ENCODE measurements around the gene PARD3. TPM values are rescaled to one million over a fixed set of nuclear protein-coding genes. Genes with fewer than 3 reads are reported as not detected.
"Not testable (repeated sequence)": the region's sequence is repeated elsewhere in the genome, so short reads cannot be mapped to it uniquely, and the experiment has no call there.

The PARD3 gene
- total RNA-seq, 6 donors from 2014 or later: 30.6 to 108 (median 50.6) TPM

DNA sequence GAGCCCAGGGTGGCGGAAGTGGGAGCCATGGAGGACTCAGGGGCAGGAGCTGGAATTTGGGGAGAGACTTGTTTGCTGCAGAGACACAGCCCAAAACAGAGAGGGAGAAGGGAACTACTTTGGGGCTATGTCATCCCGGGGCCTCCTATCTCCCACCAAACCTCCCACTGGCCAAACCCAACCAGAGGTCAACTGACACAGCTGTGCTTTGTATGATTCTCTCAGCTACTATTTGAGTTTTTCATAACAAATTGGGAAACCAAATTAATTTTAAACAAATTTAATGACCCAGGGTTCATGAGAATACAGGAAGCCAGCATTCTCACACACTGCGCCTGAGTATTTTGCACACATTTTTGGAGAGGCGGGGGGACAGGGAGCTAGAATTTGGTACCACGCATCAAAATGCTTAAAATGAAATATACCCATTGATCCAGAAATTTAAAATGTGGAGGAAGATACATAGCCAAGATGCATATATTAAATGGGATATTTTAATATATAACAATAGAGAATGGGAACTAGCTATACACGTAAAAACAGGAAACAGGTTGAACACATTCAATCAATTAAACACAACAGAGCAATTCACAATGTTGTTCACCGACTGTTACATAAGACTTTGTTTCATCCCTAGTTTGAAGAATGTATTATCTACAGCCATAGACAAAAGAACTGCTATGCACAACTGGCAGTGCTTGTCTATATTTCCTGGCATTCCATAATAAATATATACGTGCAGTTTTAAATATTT, 105.3 kb downstream of the PARD3 start:
- no peak for DNase-seq
- no peaks in the 10 kb centered on the region for H3K36me3 ChIP-seq
- TF ChIP-seq POLR2AphosphoS5 (IDR thresholded peaks at IDR 0.05): no peak
- TF ChIP-seq, protein P1, sequence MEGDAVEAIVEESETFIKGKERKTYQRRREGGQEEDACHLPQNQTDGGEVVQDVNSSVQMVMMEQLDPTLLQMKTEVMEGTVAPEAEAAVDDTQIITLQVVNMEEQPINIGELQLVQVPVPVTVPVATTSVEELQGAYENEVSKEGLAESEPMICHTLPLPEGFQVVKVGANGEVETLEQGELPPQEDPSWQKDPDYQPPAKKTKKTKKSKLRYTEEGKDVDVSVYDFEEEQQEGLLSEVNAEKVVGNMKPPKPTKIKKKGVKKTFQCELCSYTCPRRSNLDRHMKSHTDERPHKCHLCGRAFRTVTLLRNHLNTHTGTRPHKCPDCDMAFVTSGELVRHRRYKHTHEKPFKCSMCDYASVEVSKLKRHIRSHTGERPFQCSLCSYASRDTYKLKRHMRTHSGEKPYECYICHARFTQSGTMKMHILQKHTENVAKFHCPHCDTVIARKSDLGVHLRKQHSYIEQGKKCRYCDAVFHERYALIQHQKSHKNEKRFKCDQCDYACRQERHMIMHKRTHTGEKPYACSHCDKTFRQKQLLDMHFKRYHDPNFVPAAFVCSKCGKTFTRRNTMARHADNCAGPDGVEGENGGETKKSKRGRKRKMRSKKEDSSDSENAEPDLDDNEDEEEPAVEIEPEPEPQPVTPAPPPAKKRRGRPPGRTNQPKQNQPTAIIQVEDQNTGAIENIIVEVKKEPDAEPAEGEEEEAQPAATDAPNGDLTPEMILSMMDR (IDR thresholded peaks at IDR 0.05): no peak
- no peak for TF ChIP-seq POLR2A (IDR thresholded peaks at IDR 0.05)
- H3K27me3 ChIP-seq: no peaks in the 10 kb centered on the region
- no peaks in the 10 kb centered on the region for H3K9me3 ChIP-seq
- H3K27ac ChIP-seq: peak overlapping the region in 2 of 4 donors; percentile 51 to 64
- no peak overlapping the region for H3K4me3 ChIP-seq
- no peak for ATAC-seq (ENCODE audit: low FRiP score in 2 of 2)
- 65 to 67% methylated on average over 8 of the region's 8 CpGs for WGBS, 2 donors
- H3K4me1 ChIP-seq: peaks cover 45 to 73% (median 53%) of the 10 kb centered on the region in 4 donors

DNA sequence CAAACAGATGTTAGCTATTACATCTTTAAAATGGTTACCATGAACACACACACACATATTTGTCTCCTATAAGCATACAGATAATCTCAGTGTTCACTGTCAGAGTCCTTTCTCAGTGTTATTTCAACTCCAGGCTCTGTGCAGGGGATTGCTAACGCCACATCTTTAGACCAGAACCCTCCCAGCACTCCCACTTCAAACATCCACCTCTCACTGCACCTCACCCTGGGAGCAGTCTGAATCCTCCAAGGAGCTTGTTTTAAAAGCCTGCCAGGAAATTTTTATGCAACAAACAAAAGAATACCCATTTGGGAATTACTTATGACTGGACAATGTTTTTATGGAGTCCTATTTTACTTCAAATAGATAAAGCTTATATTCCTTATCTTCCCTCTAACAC, 107.4 kb downstream of the PARD3 start:
- Histone ChIP-seq H3K36me3 (no peaks in the 10 kb centered on the region), H3K4me1 (peaks cover 49 to 66% (median 51%) of the 10 kb centered on the region in 4 donors), H3K4me3 (no peak overlapping the region), H3K9me3 (no peaks in the 10 kb centered on the region), H3K27me3 (no peaks in the 10 kb centered on the region), H3K27ac (peak overlapping the region in 3 of 4 donors; percentile 14 to 58 (median 47))
- ATAC-seq (ENCODE audit: low FRiP score in 2 of 2) (no peak), DNase-seq (no peak)
- 42 to 65% methylated on average over 1 of the region's 1 CpG for WGBS, 2 donors
- TF ChIP-seq, protein P1 (IDR thresholded peaks at IDR 0.05): no peak
- TF ChIP-seq POLR2AphosphoS5 (IDR thresholded peaks at IDR 0.05): no peak
- no peak for TF ChIP-seq POLR2A (IDR thresholded peaks at IDR 0.05)
- no peak for TF ChIP-seq EP300 (IDR thresholded peaks at IDR 0.05)

DNA sequence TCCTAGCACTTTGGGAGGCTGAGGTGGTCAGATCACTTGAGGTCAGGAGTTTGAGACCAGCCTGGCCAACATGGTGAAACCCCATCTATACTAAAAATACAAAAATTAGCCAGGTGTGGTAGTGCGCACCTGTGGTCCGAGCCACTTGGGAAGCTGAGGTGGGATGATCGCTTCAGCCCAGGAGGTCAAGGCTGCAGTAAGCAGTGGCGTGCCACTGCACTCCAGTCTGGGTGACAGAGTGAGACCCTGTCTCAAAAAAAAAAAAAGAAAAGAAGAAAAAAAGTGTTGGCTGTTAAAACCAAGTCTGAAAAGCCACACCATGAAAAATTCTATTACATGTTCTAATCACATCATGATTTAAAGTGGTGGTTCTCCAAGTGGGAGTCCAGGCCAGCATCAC, 108.1 kb downstream of the PARD3 start:
- not testable (repeated sequence) for H3K9me3 ChIP-seq; ATAC-seq (ENCODE audit: low FRiP score in 2 of 2); H3K36me3 ChIP-seq; H3K4me3 ChIP-seq; H3K27me3 ChIP-seq; DNase-seq
- WGBS, 2 donors: 95 to 96% methylated on average over 4 of the region's 4 CpGs
- Histone ChIP-seq H3K27ac (peak overlapping the region in 2 of 4 donors; percentile 10 to 64), H3K4me1 (peaks cover 49 to 64% (median 52%) of the 10 kb centered on the region in 4 donors)

- Histone ChIP-seq H3K4me1 (peaks cover 42 to 56% (median 46%) of the 10 kb centered on the region in 4 donors), H3K27ac (peak overlapping the region; percentile 5 to 64 (median 16)), H3K4me3 (no peak overlapping the region), H3K9me3 (no peaks in the 10 kb centered on the region), H3K27me3 (no peaks in the 10 kb centered on the region), H3K36me3 (no peaks in the 10 kb centered on the region)
- TF ChIP-seq EP300 (IDR thresholded peaks at IDR 0.05) (no peak), POLR2A (IDR thresholded peaks at IDR 0.05) (no peak), POLR2AphosphoS5 (IDR thresholded peaks at IDR 0.05) (no peak)
- TF ChIP-seq, protein P1 (IDR thresholded peaks at IDR 0.05): no peak
- no peak for DNase-seq
- 48 to 72% methylated on average over 3 of the region's 3 CpGs for WGBS, 2 donors
- ATAC-seq (ENCODE audit: low FRiP score in 2 of 2): no peak
Observed at GRCh38 chr10:34706147-34706546, 108.9 kb downstream of the PARD3 start.

DNA sequence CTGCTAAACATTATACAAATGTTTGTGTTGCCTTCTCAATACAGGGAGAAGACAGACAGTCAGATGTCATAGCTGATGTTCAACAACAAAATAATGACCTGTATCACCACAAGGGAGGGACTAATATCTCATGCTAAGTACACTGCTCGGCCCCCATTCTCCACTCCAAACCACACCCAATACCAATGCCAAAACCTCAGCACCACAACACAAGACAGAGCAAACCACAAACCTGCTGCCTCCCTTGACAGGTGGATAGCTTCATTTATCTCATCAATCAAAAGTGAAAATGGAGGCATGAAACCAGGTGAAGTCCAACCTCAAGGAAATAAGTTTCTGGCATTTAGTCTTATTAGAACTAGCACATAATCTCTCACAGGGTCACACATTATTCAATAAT, 109.5 kb downstream of the PARD3 start:
- H3K36me3 ChIP-seq: no peaks in the 10 kb centered on the region
- 30 to 52% methylated on average over 1 of the region's 1 CpG for WGBS, 2 donors
- TF ChIP-seq, protein P1 (IDR thresholded peaks at IDR 0.05): no peak
- TF ChIP-seq POLR2A (IDR thresholded peaks at IDR 0.05): no peak
- no peak for TF ChIP-seq POLR2AphosphoS5 (IDR thresholded peaks at IDR 0.05)
- TF ChIP-seq EP300 (IDR thresholded peaks at IDR 0.05): no peak
- peak overlapping the region in 2 of 4 donors; percentile 10 to 36 for H3K27ac ChIP-seq
- no peaks in the 10 kb centered on the region for H3K9me3 ChIP-seq
- H3K4me3 ChIP-seq: no peak overlapping the region
- no peaks in the 10 kb centered on the region for H3K27me3 ChIP-seq
- ATAC-seq (ENCODE audit: low FRiP score in 2 of 2) (no peak), DNase-seq (no peak)
- peaks cover 36 to 53% (median 41%) of the 10 kb centered on the region in 4 donors for H3K4me1 ChIP-seq
